Measurements from ENCODE around the gene GPRIN3.

The GPRIN3 gene

DNA sequence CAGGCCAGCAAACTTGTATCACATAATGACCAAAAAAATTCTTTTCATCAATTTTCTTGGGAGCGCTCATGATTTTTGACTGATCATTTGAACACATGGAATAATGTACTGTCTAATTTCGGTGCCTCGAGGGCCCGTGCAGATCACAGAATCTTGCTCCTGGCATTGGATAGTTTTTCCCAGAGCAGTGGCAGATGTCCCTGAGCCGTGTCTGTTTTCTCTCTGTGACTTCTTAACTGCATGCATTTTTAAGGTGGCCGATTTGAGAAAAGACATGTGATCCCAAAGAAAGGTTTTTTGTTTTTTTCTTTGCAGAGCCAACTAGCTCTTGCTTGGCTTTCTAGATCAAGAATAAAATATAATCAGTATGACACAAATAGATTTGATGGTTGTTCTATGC, 19.7 kb downstream of the GPRIN3 start:
- TF ChIP-seq, protein P1, sequence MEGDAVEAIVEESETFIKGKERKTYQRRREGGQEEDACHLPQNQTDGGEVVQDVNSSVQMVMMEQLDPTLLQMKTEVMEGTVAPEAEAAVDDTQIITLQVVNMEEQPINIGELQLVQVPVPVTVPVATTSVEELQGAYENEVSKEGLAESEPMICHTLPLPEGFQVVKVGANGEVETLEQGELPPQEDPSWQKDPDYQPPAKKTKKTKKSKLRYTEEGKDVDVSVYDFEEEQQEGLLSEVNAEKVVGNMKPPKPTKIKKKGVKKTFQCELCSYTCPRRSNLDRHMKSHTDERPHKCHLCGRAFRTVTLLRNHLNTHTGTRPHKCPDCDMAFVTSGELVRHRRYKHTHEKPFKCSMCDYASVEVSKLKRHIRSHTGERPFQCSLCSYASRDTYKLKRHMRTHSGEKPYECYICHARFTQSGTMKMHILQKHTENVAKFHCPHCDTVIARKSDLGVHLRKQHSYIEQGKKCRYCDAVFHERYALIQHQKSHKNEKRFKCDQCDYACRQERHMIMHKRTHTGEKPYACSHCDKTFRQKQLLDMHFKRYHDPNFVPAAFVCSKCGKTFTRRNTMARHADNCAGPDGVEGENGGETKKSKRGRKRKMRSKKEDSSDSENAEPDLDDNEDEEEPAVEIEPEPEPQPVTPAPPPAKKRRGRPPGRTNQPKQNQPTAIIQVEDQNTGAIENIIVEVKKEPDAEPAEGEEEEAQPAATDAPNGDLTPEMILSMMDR (IDR thresholded peaks at IDR 0.05): no peak
- intact Hi-C loops (cut with DNase I; ENCODE audit: low total_unique reads): no loop called here
- Histone ChIP-seq H3K4me1 (no peaks in the 10 kb centered on the region), H3K9me3 (no peaks in the 10 kb centered on the region), H3K27ac (no peak overlapping the region), H3K4me3 (no peak overlapping the region), H3K36me3 (no peaks in the 10 kb centered on the region), H3K27me3 (no peaks in the 10 kb centered on the region)
- no peak for DNase-seq

DNA sequence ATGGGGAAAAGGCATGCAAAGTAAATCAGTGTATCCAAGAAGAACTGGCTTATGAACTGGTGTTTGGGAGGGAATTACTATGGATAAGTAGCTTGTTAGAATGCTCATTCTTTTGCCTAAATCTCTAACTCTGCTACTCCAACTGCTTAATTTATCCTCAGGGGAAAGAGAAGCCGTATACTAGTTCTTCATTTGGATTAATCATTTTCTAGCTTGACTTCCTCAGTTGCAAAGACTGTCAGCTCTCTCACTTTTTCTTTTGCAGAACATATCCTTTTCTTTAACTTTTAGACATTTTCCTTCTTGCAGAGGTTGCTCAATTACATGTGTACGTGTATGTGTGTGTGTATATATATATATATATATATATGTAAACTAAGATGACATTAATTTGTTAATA, 21.9 kb downstream of the GPRIN3 start:
- no peaks in the 10 kb centered on the region for H3K4me1 ChIP-seq
- H3K27ac ChIP-seq: no peak overlapping the region
- no peak overlapping the region for H3K4me3 ChIP-seq
- no peak for DNase-seq
- intact Hi-C loops (cut with DNase I; ENCODE audit: low total_unique reads): no loop called here
- H3K27me3 ChIP-seq: no peaks in the 10 kb centered on the region
- TF ChIP-seq, protein P1 (IDR thresholded peaks at IDR 0.05): no peak
- H3K36me3 ChIP-seq: no peaks in the 10 kb centered on the region
- H3K9me3 ChIP-seq: no peaks in the 10 kb centered on the region

DNA sequence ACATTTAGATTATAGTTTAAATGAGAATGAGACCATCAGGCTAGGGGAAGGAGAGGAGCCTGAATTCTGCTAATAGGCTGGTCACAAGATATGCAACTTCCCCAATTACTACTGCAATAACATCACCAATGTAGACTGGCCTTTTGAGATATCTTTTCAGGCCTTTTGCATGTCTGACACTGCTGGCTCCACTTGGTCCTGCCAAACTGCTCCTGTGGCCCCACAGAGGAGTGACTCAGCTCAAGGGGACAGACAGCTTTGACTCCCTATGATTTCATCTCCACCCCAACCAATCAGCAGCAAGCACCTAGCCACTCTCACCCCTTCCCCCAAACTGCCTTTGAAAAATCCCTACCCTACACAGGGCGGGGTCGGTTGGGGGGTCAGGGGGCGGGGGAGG, 22.8 kb downstream of the GPRIN3 start:
- H3K27ac ChIP-seq: no peak overlapping the region
- H3K36me3 ChIP-seq: no peaks in the 10 kb centered on the region
- no peaks in the 10 kb centered on the region for H3K9me3 ChIP-seq
- no peaks in the 10 kb centered on the region for H3K4me1 ChIP-seq
- no peaks in the 10 kb centered on the region for H3K27me3 ChIP-seq
- no peak for DNase-seq
- intact Hi-C loops (cut with DNase I; ENCODE audit: low total_unique reads): no loop called here
- TF ChIP-seq, protein P1 (IDR thresholded peaks at IDR 0.05): no peak
- H3K4me3 ChIP-seq: no peak overlapping the region

DNA sequence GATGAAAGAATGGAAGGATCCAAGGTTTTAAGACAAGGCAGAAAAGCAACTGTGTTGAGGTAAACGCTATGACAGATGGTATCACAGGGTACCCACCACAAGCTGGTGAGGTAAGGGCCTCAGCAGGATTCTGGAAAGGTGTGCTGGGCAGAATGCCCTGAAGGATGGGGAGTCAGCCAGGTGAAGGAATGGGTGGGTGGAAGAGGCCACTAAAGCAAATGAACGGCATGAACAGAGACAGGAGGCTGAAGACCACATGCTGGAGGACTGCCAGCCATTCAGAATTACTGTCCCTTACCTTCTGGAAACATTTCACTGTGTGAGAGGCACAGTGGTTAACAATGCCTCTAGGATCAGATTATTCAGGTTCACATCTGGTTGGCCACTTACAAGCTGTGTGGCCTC, 23.6 kb downstream of the GPRIN3 start:
- TF ChIP-seq, protein P1 (IDR thresholded peaks at IDR 0.05): no peak
- Histone ChIP-seq H3K4me3 (no peak overlapping the region), H3K27me3 (no peaks in the 10 kb centered on the region), H3K27ac (no peak overlapping the region), H3K9me3 (no peaks in the 10 kb centered on the region), H3K4me1 (no peaks in the 10 kb centered on the region), H3K36me3 (no peaks in the 10 kb centered on the region)
- no peak for DNase-seq
- intact Hi-C loops (cut with DNase I; ENCODE audit: low total_unique reads): no loop called here

DNA sequence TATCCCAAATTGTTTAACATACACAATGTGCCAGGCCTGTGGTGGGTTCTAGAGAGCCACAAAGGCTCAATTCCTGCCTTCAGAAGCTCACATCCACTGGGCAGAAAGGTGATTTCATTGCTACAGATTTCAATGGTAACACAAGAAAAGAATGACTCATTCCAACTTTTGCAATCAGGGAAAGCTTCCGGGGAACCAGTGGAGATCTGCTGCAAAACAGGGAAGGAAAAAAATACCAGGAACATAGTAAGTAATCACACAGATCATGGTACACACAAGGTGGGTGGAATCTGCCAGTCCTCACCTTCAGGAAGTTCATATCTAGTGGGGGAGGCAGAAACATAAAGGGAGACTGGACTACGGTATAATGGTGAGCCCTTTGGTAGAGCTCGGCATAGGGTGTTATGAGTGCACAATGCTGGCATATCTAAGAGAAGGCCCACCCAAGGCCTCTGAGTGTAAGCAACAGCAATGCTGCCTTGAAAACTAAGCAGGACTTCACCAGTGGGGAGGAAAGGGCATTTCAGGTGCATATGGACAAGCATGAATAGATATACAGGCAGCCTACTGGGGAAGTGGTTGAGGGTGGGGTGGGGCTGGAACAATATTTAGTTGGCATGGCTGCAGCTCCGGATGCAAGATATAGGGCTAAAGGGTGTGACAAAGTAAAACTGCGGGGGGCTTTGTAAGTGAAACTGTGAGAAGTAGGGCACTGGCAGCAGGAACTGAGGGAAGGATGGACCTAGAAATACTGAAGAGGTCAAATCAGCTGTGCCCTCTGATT, 24.2 kb downstream of the GPRIN3 start:
- no peak overlapping the region for H3K27ac ChIP-seq
- TF ChIP-seq, protein P1 (IDR thresholded peaks at IDR 0.05): no peak

More for the DNA sequence above, 24.2 kb downstream of the GPRIN3 start:
- Histone ChIP-seq H3K36me3 (no peaks in the 10 kb centered on the region), H3K9me3 (no peaks in the 10 kb centered on the region), H3K27me3 (no peaks in the 10 kb centered on the region), H3K4me3 (no peak overlapping the region), H3K4me1 (no peaks in the 10 kb centered on the region)
- no peak for DNase-seq
- intact Hi-C loops (cut with DNase I; ENCODE audit: low total_unique reads): no loop called here
